Loucy (cell line): Measurements from ENCODE around the gene SACS.

Experiments used
- H2AFZ ChIP-seq: fragments of 200-600 bp; sonication (generic); 2 replicates; pipeline ENCODE4 v1.6.0; 2016; ENCODE audit warnings: antibody characterized with exemption, mild to moderate bottlenecking, low read length, moderate library complexity
- H3F3A ChIP-seq: fragments of 200-600 bp; 2 replicates; pipeline ENCODE4 v1.6.0; 2016; ENCODE audit warnings: antibody characterized with exemption, low read depth, mild to moderate bottlenecking
- H3K27me3 ChIP-seq: fragments of 200-600 bp; sonication (generic); 2 replicates; pipeline ENCODE4 v1.6.1; 2014; ENCODE audit warnings: low read length, mild to moderate bottlenecking; ENCODE audit not compliant: insufficient read depth, poor library complexity, severe bottlenecking
- H3K36me3 ChIP-seq: fragments of 200-600 bp; sonication (generic); 2 replicates; pipeline ENCODE4 v1.6.1; 2016; ENCODE audit warnings: low read length; ENCODE audit not compliant: insufficient read depth
- H3K4me1 ChIP-seq: fragments of 200-600 bp; sonication (generic); 2 replicates; pipeline ENCODE4 v1.5.1; 2014; ENCODE audit warnings: low read length, mild to moderate bottlenecking; ENCODE audit not compliant: insufficient read depth, poor library complexity, severe bottlenecking
- H3K4me2 ChIP-seq: fragments of 200-600 bp; sonication (generic); 2 replicates; pipeline ENCODE4 v1.6.0; 2014; ENCODE audit warnings: antibody characterized with exemption, low read length, low read depth, mild to moderate bottlenecking; ENCODE audit not compliant: poor library complexity, severe bottlenecking
- H3K4me3 ChIP-seq: fragments of 200-600 bp; sonication (generic); 2 replicates; pipeline ENCODE4 v1.5.1; 2014; ENCODE audit warnings: low read length, mild to moderate bottlenecking, mixed read lengths; ENCODE audit not compliant: poor library complexity, severe bottlenecking
- H3K79me2 ChIP-seq: fragments of 200-600 bp; sonication (generic); 2 replicates; pipeline ENCODE4 v1.6.1; 2014; ENCODE audit warnings: low read length; ENCODE audit not compliant: insufficient read depth
- H3K9ac ChIP-seq: fragments of 200-600 bp; sonication (generic); 2 replicates; pipeline ENCODE4 v1.6.0; 2014; ENCODE audit warnings: mild to moderate bottlenecking, low read depth, low read length, moderate library complexity; ENCODE audit not compliant: poor library complexity, severe bottlenecking
- H3K9me2 ChIP-seq: fragments of 200-600 bp; sonication (generic); replicated peaks from 2 replicates; pipeline ENCODE4 v1.6.1; 2016; ENCODE audit warnings: low read depth, low read length, mixed read lengths
- H3K9me3 ChIP-seq: fragments of 200-600 bp; sonication (generic); 2 replicates; pipeline ENCODE4 v1.6.1; 2014; ENCODE audit warnings: mild to moderate bottlenecking, antibody characterized with exemption, low read length, low read depth; ENCODE audit not compliant: insufficient read depth
- H4K20me1 ChIP-seq: fragments of 200-600 bp; sonication (generic); 2 replicates; pipeline ENCODE4 v1.6.0; 2014; ENCODE audit warnings: antibody characterized with exemption, low read length, mild to moderate bottlenecking; ENCODE audit not compliant: insufficient read depth, poor library complexity, severe bottlenecking
- EZH2phosphoT487 ChIP-seq: fragments of 200-600 bp; IDR thresholded peaks from 2 replicates; pipeline ENCODE4 v1.6.1; 2018; ENCODE audit warnings: antibody characterized with exemption, mild to moderate bottlenecking, moderate library complexity, borderline replicate concordance
- TF ChIP-seq, protein P1 (sequence below): fragments of 200-600 bp; sonication (generic); conservative IDR thresholded peaks from 2 replicates; pipeline ENCODE4 v1.5.1; 2014; ENCODE audit warnings: mild to moderate bottlenecking, antibody characterized with exemption, low read length

Gene SACS

DNA sequence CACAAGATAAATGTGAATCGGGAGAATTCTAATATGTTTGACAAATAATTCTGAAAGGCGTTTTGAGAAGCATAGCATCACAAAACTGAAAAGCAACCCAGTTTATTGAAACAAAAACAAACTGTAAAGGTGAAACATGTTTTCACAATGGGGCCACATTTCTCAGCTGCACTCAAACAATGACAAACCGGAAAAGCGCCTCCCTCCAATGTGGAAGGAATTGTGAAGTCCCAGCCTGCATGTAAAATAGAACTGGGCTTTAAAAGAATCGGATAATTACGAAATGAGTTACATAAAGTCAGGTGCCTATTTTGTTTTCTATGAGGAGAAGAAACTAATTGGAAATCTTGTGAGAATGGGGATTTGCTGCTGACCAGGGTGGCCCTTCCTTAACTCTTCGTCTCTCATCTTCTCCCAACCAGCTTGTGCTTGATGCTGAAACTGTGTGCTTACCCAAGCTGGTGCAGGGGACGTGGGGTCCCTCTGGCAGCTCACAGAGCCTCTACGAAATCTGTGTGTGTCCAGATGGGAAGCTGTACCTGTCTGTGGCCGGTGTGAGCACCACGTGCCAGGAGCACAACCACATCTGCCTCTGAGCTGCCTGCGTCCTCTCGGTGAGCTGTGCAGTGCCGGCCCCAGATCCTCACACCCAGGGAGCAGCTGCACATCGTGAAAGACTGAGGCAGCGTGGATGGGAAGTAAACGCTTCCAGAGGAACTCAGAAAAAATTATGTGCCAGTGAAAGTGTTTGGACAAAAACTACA is 109.4 kb downstream of the SACS start:
- no peaks in the 10 kb centered on the region for H3K36me3 ChIP-seq
- H3K79me2 ChIP-seq: no peaks in the 10 kb centered on the region
- H3K4me3 ChIP-seq: no peak overlapping the region
- no peaks in the 10 kb centered on the region for H3K9me3 ChIP-seq
- no peak overlapping the region for H2AFZ ChIP-seq
- no peak overlapping the region for H3K4me2 ChIP-seq
- no peak overlapping the region for H3K9ac ChIP-seq
- no peaks in the 10 kb centered on the region for H4K20me1 ChIP-seq
- H3K27me3 ChIP-seq: no peaks in the 10 kb centered on the region
- H3K4me1 ChIP-seq: no peaks in the 10 kb centered on the region
- H3F3A ChIP-seq: no peaks in the 10 kb centered on the region
- no peaks in the 10 kb centered on the region for H3K9me2 ChIP-seq
- no peak for TF ChIP-seq EZH2phosphoT487
- TF ChIP-seq, protein P1, sequence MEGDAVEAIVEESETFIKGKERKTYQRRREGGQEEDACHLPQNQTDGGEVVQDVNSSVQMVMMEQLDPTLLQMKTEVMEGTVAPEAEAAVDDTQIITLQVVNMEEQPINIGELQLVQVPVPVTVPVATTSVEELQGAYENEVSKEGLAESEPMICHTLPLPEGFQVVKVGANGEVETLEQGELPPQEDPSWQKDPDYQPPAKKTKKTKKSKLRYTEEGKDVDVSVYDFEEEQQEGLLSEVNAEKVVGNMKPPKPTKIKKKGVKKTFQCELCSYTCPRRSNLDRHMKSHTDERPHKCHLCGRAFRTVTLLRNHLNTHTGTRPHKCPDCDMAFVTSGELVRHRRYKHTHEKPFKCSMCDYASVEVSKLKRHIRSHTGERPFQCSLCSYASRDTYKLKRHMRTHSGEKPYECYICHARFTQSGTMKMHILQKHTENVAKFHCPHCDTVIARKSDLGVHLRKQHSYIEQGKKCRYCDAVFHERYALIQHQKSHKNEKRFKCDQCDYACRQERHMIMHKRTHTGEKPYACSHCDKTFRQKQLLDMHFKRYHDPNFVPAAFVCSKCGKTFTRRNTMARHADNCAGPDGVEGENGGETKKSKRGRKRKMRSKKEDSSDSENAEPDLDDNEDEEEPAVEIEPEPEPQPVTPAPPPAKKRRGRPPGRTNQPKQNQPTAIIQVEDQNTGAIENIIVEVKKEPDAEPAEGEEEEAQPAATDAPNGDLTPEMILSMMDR: no peak

- Histone ChIP-seq H4K20me1 (no peaks in the 10 kb centered on the region), H3K4me1 (no peaks in the 10 kb centered on the region), H3K9me3 (no peaks in the 10 kb centered on the region), H3K4me2 (no peak overlapping the region), H3K79me2 (no peaks in the 10 kb centered on the region), H3K36me3 (no peaks in the 10 kb centered on the region), H3F3A (no peaks in the 10 kb centered on the region), H2AFZ (no peak overlapping the region), H3K9me2 (no peaks in the 10 kb centered on the region), H3K27me3 (no peaks in the 10 kb centered on the region), H3K9ac (no peak overlapping the region), H3K4me3 (no peak overlapping the region)
- TF ChIP-seq, protein P1: no peak
- TF ChIP-seq EZH2phosphoT487: no peak
Observed at GRCh38 chr13:23322353-23323336, 110.9 kb downstream of the SACS start.

DNA sequence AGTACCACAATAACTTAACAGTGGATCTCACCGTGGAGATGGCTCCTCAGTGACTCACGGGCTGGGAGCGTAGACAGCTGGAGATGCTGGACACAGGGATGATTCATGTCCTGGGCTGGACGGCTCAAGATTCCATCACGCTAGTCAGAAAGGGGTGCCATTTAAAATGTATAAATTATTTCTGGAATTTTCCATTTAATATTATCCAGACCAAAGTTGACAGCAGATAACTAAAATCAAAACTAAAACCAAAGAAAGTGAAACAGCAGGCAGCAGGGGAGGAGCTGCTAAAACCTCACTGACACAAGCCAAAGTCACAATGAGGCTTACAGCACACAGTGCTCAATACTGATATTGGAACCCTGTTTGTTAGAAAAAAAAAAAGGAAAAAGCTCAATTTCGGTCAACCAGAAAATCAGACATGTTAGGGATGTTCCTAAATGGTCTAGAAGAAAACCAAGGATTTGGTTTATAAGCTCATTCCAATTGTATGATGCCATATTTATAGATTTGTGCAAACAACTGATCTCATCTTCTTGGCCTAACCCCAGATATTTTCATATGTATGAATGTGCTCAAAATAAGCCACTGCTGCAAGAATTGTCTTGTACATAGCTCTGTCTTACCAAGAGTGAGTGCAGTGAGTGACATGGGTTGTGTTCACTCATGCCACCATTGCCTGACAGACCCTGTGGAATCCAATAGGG is 111.8 kb downstream of the SACS start:
- Histone ChIP-seq H3K27me3 (no peaks in the 10 kb centered on the region), H3K36me3 (no peaks in the 10 kb centered on the region), H3K4me2 (no peak overlapping the region), H3K79me2 (no peaks in the 10 kb centered on the region), H3K4me3 (no peak overlapping the region), H3F3A (no peaks in the 10 kb centered on the region), H3K9me2 (no peaks in the 10 kb centered on the region), H2AFZ (no peak overlapping the region), H3K4me1 (no peaks in the 10 kb centered on the region), H3K9ac (no peak overlapping the region), H4K20me1 (no peaks in the 10 kb centered on the region), H3K9me3 (no peaks in the 10 kb centered on the region)
- TF ChIP-seq EZH2phosphoT487: no peak
- TF ChIP-seq, protein P1: no peak
